GM12878 (cell line): ENCODE results near the gene FAM120A.

Source experiments
- CBFB ChIP-seq: IDR thresholded peaks from 2 replicates; pipeline ENCODE4 v1.6.1; 2016; ENCODE audit warnings: antibody characterized with exemption, low read depth
- CHD2 ChIP-seq: IDR thresholded peaks from 2 replicates; pipeline ENCODE4 v1.6.1; 2011; ENCODE audit warnings: low read depth, low read length, improper control_type of control experiment, borderline replicate concordance
- CTCF ChIP-seq, 3 experiments: IDR thresholded peaks in 2 of 3; conservative IDR thresholded peaks in 1 of 3; 2 replicates each; pipeline ENCODE4 v1.5.1; 2011; ENCODE audit warnings: low read depth in 3 of 3, low read length in 3 of 3, mild to moderate bottlenecking in 3 of 3, control low read depth in 2 of 3, moderate library complexity in 2 of 3, inconsistent platforms in 1 of 3, mixed read lengths in 1 of 3; ENCODE audit not compliant: control insufficient read depth in 2 of 3, insufficient read depth in 1 of 3; ENCODE audit errors: extremely low read depth in 1 of 3
- MAX ChIP-seq: IDR thresholded peaks from 2 replicates; pipeline ENCODE4 v1.6.1; 2012; ENCODE audit warnings: low read depth, low read length, improper control_type of control experiment
- NFIC ChIP-seq: IDR thresholded peaks from 2 replicates; pipeline ENCODE4 v1.6.1; 2012; ENCODE audit warnings: low read depth, mild to moderate bottlenecking, inconsistent platforms, low read length, moderate library complexity
- NR2C1 ChIP-seq: fragments of 450-650 bp; IDR thresholded peaks from 2 replicates; pipeline ENCODE4 v1.6.1; 2017; ENCODE audit warnings: antibody characterized with exemption, mild to moderate bottlenecking, moderate library complexity
- NRF1 ChIP-seq: conservative IDR thresholded peaks from 2 replicates; pipeline ENCODE4 v1.6.1; 2011; ENCODE audit warnings: mild to moderate bottlenecking, low read depth, low read length, improper control_type of control experiment
- POLR2AphosphoS5 ChIP-seq: IDR thresholded peaks from 2 replicates; pipeline ENCODE4 v1.6.1; 2011; ENCODE audit warnings: mild to moderate bottlenecking, low read length, inconsistent platforms
- REST ChIP-seq: IDR thresholded peaks from 2 replicates; pipeline ENCODE4 v1.6.1; 2012; ENCODE audit warnings: mild to moderate bottlenecking, low read depth, low read length
- SMC3 ChIP-seq: IDR thresholded peaks from 2 replicates; pipeline ENCODE4 v1.6.1; 2011; ENCODE audit warnings: low read length, improper control_type of control experiment, borderline replicate concordance
- TCF12 ChIP-seq: IDR thresholded peaks from 2 replicates; pipeline ENCODE4 v1.6.1; 2011; ENCODE audit warnings: low read depth, mild to moderate bottlenecking, low read length
- TF ChIP-seq, protein P1 (sequence below): IDR thresholded peaks from 2 replicates; pipeline ENCODE4 v1.6.1; 2012; ENCODE audit warnings: low read depth, low read length, improper control_type of control experiment

DNA sequence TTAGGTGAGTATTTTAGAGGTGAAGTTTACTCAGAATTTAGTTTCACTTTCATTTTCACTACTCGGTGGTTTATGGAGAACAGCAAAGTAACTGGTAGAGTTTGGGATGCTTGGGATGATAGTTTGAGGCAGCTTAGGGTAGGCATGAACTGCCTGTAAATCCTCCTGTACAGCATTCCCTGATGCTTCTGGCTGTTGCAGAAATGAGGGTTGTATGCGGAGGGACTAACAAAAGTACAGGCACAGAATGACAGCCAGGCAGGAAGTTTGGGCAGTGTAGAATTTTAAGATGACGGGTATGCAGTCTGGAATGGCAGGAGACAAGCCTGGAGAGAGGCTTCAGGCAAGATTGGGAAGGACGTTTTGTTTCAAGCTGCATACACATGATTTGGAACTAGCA lies 49.9 kb downstream of the FAM120A start:
- TF ChIP-seq MAX, result no peak
- no peak for TF ChIP-seq POLR2AphosphoS5
- no peak for TF ChIP-seq CBFB
- no peak for TF ChIP-seq REST
- TF ChIP-seq CTCF (IDR thresholded peaks at IDR 0.05 in 2 of 3, conservative IDR thresholded peaks at IDR 0.05 in 1 of 3; ENCODE audit: control insufficient read depth in 2 of 3, extremely low read depth in 1 of 3, insufficient read depth in 1 of 3, low read depth in 3 of 3, low read length in 3 of 3), result no peak
- TF ChIP-seq, protein P1, sequence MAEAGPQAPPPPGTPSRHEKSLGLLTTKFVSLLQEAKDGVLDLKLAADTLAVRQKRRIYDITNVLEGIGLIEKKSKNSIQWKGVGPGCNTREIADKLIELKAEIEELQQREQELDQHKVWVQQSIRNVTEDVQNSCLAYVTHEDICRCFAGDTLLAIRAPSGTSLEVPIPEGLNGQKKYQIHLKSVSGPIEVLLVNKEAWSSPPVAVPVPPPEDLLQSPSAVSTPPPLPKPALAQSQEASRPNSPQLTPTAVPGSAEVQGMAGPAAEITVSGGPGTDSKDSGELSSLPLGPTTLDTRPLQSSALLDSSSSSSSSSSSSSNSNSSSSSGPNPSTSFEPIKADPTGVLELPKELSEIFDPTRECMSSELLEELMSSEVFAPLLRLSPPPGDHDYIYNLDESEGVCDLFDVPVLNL, result no peak
- no peak for TF ChIP-seq NR2C1
- TF ChIP-seq TCF12, result no peak
- no peak for TF ChIP-seq NRF1
- no peak for TF ChIP-seq SMC3
- no peak for TF ChIP-seq NFIC
- TF ChIP-seq CHD2, result no peak
